Measurements from ENCODE around the gene KCNH4. TPM values are rescaled to one million over a fixed set of nuclear protein-coding genes. Genes with fewer than 3 reads are reported as not detected.

The KCNH4 gene
- total RNA-seq, 4 donors from 2014 or later, result not detected

DNA sequence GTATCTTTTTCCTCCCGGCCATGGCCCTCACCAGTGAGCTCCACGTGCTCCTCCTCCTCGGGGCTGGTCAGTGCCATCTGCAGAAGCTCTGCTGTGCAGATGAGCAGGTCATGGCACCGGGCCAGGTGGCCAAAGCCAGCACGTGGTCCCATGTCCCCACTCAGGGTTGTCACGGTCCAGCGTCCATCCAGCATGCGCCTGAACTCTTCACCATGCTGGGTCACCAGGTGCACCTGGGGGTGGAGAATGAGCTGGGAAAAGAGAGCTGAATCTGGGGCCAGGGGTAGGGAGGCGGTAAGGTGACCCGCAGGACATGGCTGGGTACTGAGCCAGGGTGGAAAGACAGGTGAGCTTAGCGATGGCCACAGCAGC lies 69.7 kb downstream of the KCNH4 start:
- DNase-seq, result no peak
- Histone ChIP-seq H3K27me3 (no peaks in the 10 kb centered on the region), H3K4me3 (no peak overlapping the region), H3K4me1 (peaks cover 17 to 28% (median 21%) of the 10 kb centered on the region in 4 donors), H3K9me3 (no peaks in the 10 kb centered on the region), H3K27ac (peak overlapping the region; percentile 93 to 98 (median 94)), H3K36me3 (no peaks in the 10 kb centered on the region)
- TF ChIP-seq EP300 (IDR thresholded peaks at IDR 0.05; ENCODE audit: low read depth) (no peak), POLR2AphosphoS5 (IDR thresholded peaks at IDR 0.05) (no peak), POLR2A (IDR thresholded peaks at IDR 0.05) (no peak)
- TF ChIP-seq, protein P1, sequence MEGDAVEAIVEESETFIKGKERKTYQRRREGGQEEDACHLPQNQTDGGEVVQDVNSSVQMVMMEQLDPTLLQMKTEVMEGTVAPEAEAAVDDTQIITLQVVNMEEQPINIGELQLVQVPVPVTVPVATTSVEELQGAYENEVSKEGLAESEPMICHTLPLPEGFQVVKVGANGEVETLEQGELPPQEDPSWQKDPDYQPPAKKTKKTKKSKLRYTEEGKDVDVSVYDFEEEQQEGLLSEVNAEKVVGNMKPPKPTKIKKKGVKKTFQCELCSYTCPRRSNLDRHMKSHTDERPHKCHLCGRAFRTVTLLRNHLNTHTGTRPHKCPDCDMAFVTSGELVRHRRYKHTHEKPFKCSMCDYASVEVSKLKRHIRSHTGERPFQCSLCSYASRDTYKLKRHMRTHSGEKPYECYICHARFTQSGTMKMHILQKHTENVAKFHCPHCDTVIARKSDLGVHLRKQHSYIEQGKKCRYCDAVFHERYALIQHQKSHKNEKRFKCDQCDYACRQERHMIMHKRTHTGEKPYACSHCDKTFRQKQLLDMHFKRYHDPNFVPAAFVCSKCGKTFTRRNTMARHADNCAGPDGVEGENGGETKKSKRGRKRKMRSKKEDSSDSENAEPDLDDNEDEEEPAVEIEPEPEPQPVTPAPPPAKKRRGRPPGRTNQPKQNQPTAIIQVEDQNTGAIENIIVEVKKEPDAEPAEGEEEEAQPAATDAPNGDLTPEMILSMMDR (IDR thresholded peaks at IDR 0.05), result no peak
- in situ Hi-C loops (cut with MboI; ENCODE audit: low pct_ligation_motif_present in 1 of 4, low pct_unique_long_range_greater_than_20kb in 1 of 4, low sequenced_read_pairs in 3 of 4) (loop anchor here in 2 of 4 donors (5.0 to 10.0 kb wide), 2 partner anchors 89 to 146 kb away; partner anchors contain the start of genes CNP (in 2 of the 2) and NKIRAS2 (in 1 of the 2)), intact Hi-C loops (cut with DNase I; ENCODE audit: low total_unique reads) (loop anchor here (5.0 kb wide), 1 partner anchor 84 kb away; no protein-coding TSS in a partner anchor)
- 90% methylated on average over 11 of the region's 11 CpGs; no CpG with 5 or more reads in 1 of the 2 donors for WGBS, 2 donors (ENCODE audit: low coverage in 1 of 2)

DNA sequence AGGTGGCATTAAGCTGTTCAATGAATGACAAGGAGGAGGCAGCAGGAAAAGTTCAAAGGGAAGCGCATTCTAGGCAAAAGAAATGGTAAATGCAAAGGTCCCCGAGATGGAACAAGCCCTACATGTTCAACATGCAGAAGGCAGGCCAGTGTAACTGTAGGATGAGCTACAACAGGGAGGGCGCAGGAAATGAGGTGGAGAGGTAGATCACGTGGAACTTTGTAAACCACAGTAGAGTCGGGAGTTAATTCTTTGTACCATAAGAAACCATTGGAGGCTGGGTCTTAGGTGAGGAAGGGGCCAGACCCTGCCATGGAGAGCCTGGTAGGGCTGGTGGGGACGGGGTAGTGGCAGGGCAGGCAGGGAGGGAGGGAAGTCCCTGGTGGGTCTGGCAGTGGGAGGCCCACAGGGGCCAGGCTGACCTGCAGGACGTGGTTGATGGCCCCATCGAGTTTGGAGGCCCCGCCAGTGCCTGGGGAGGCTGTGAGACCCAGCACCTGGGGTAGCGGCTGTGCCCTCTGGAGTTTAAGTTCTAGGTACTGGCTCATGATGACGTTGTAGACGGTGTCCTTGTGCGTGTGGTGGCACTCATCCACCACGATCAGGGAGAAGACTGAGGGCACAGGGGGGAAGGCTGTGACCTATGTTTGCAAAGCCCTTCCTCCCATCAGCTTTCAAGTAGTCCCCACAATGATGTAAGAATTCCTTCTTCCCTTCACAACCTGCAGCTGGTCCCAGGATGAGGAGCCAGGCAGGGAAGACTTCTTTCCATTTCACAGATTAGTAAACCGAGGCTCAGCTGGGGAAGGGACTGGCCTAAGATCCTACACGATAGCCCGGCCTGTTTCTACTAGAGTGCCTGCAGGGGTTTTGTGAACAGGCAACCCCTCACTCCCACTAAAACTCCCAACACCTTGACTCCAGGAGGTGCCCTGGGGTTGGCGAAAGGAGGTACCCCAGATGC lies 70.4 kb downstream of the KCNH4 start:
- Histone ChIP-seq H3K36me3 (no peaks in the 10 kb centered on the region), H3K27ac (peak overlapping the region; percentile 93 to 98 (median 94)), H3K9me3 (no peaks in the 10 kb centered on the region), H3K27me3 (no peaks in the 10 kb centered on the region), H3K4me3 (no peak overlapping the region), H3K4me1 (peaks cover 17 to 28% (median 21%) of the 10 kb centered on the region in 4 donors)
- in situ Hi-C loops (cut with MboI; ENCODE audit: low pct_ligation_motif_present in 1 of 4, low pct_unique_long_range_greater_than_20kb in 1 of 4, low sequenced_read_pairs in 3 of 4), result loop anchor here in 2 of 4 donors (5.0 to 10.0 kb wide), 2 partner anchors 88 to 146 kb away; partner anchors contain the start of genes CNP (in 2 of the 2) and NKIRAS2 (in 1 of the 2)
- no peak for TF ChIP-seq POLR2AphosphoS5 (IDR thresholded peaks at IDR 0.05)
- no peak for TF ChIP-seq EP300 (IDR thresholded peaks at IDR 0.05; ENCODE audit: low read depth)
- no peak for TF ChIP-seq POLR2A (IDR thresholded peaks at IDR 0.05)
- intact Hi-C loops (cut with DNase I; ENCODE audit: low total_unique reads), result loop anchor here (5.0 kb wide), 1 partner anchor 83 kb away; no protein-coding TSS in a partner anchor
- no peak for DNase-seq
- 84 to 89% methylated on average over 6 to 18 of the region's 18 CpGs for WGBS, 2 donors (ENCODE audit: low coverage in 1 of 2)

DNA sequence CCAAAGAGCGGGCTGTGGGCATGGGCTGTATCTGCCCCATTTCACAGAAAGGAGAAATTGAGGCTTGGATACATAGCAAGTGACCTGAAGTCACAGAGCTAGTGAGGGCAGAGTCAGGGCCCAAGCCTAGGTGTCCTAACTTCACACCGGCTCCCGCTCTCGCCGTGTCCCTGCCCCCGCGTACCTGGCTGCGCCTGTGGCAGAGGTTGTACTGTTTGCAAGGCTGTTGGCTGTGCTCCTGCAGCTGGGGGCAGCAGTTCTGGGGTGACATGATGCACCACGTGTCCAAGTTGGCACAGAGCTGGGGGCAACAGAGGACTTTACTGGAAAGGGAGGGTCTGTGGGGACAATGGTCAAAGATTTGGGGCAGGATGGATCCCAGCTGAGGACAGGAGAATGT lies 71.9 kb downstream of the KCNH4 start:
- H3K36me3 ChIP-seq, result peaks cover 0 to 5% (median 0%) of the 10 kb centered on the region in 4 donors
- no peak for TF ChIP-seq POLR2AphosphoS5 (IDR thresholded peaks at IDR 0.05)
- no peak for TF ChIP-seq POLR2A (IDR thresholded peaks at IDR 0.05)
- no peak for TF ChIP-seq EP300 (IDR thresholded peaks at IDR 0.05; ENCODE audit: low read depth)
- TF ChIP-seq, protein P1 (IDR thresholded peaks at IDR 0.05), result no peak
- in situ Hi-C loops (cut with MboI; ENCODE audit: low pct_ligation_motif_present in 1 of 4, low pct_unique_long_range_greater_than_20kb in 1 of 4, low sequenced_read_pairs in 3 of 4) (loop anchor here in 2 of 4 donors (10.0 kb wide), 1 partner anchor 144 kb away; the partner anchor contains the start of gene CNP (in 2 of the 2)), intact Hi-C loops (cut with DNase I; ENCODE audit: low total_unique reads) (no loop called here)
- H3K27ac ChIP-seq, result no peak overlapping the region
- H3K4me3 ChIP-seq, result no peak overlapping the region
- peaks cover 17 to 28% (median 21%) of the 10 kb centered on the region in 4 donors for H3K4me1 ChIP-seq
- H3K9me3 ChIP-seq, result no peaks in the 10 kb centered on the region
- DNase-seq, result no peak
- 93% methylated on average over 9 of the region's 9 CpGs; no CpG with 5 or more reads in 1 of the 2 donors for WGBS, 2 donors (ENCODE audit: low coverage in 1 of 2)
- no peaks in the 10 kb centered on the region for H3K27me3 ChIP-seq

DNA sequence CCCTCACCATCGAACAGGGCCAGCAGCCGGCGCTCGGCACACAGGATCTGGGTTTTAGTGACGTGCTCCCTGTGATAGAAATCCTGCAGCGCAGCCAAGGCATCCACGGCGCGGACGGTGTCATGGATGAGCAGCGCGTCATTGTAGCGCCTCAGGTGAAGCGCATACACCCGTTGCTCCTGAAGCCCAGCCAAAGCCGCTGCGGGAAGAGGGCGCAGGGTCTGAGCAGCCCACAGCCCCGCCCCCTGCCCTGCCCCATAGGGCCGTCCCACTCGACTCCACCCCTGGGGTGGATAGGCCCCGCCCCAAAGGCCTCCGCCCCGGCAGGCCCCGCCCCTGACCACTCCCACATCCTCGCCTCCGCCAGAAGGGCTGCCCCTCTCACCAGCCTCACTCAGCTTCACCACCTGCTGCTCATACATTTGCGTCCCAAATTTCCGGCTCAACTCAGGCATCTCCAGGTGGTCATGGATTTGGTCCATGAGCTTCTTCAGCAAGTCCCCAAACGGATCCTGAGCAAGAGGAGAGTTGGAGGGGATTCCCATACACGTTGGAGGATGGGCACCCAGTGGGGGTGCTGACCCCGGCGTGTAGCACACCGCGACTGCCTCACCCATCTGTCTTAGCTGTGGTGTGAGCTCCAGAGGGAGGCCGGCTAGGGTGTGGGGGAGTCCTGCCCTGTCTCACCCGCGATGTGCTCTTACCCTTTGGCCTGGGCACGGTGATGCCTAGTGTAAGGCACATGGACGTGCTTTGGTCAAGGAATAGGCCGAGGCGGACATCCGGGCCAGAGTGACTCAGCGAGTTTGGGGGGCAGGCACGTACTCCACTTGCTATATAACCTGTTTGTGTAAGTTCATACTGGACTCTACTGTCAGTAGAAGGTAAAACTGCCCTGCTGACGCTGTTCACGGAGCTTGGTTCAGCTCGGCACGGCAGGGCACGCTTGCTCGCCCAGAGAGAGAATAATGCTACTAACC lies 73.1 kb downstream of the KCNH4 start:
- in situ Hi-C loops (cut with MboI; ENCODE audit: low pct_ligation_motif_present in 1 of 4, low pct_unique_long_range_greater_than_20kb in 1 of 4, low sequenced_read_pairs in 3 of 4) (loop anchor here in 2 of 4 donors (10.0 kb wide), 1 partner anchor 143 kb away; the partner anchor contains the start of gene CNP (in 2 of the 2)), intact Hi-C loops (cut with DNase I; ENCODE audit: low total_unique reads) (no loop called here)
- peak; percentile 92 for DNase-seq
- H3K4me1 ChIP-seq, result peaks cover 12 to 22% (median 16%) of the 10 kb centered on the region in 4 donors
- H3K27me3 ChIP-seq, result no peaks in the 10 kb centered on the region
- H3K9me3 ChIP-seq, result no peaks in the 10 kb centered on the region
- H3K4me3 ChIP-seq, result peak overlapping the region in 2 of 4 donors; percentile 10 to 25
- 53 to 100% methylated on average over 6 to 46 of the region's 51 CpGs for WGBS, 2 donors (ENCODE audit: low coverage in 1 of 2)
- TF ChIP-seq POLR2A (IDR thresholded peaks at IDR 0.05) (no peak), EP300 (IDR thresholded peaks at IDR 0.05; ENCODE audit: low read depth) (no peak)
- H3K27ac ChIP-seq, result peak overlapping the region in 1 of 4 donors; percentile 2
- H3K36me3 ChIP-seq, result peaks cover 0 to 5% (median 0%) of the 10 kb centered on the region in 4 donors

All from transverse colon (tissue), 4 donors.